Nephron progenitor cell (in vitro differentiated cells): ENCODE results near the gene MAST4.

Experiments
- DNase-seq: peaks from one replicate; pipeline ENCODE4 v3.0.0; 2021
- H3K27ac Mint-ChIP-seq: 2 replicates; pipeline ENCODE4 v1.8.0; 2021; ENCODE audit warnings: mild to moderate bottlenecking, moderate library complexity, mixed read lengths
- H3K27me3 Mint-ChIP-seq: 2 replicates; pipeline ENCODE4 v1.8.0; 2021; ENCODE audit warnings: mild to moderate bottlenecking, low read depth, mixed read lengths; ENCODE audit not compliant: poor library complexity
- H3K36me3 Mint-ChIP-seq: 2 replicates; pipeline ENCODE4 v1.8.0; 2021; ENCODE audit warnings: low read depth, mixed read lengths
- H3K4me1 Mint-ChIP-seq: 2 replicates; pipeline ENCODE4 v1.8.0; 2021; ENCODE audit warnings: mixed read lengths
- H3K4me3 Mint-ChIP-seq: 2 replicates; pipeline ENCODE4 v1.8.0; 2021; ENCODE audit warnings: mild to moderate bottlenecking, moderate library complexity, mixed read lengths
- H3K9me3 Mint-ChIP-seq: 2 replicates; pipeline ENCODE4 v1.8.0; 2021; ENCODE audit warnings: mild to moderate bottlenecking, moderate library complexity, mixed read lengths
- CTCF ChIP-seq: fragments of 200-600 bp; sonication (generic); IDR thresholded peaks from 2 replicates; pipeline ENCODE4 v1.5.0; 2021; ENCODE audit warnings: antibody characterized with exemption

MAST4 gene

GRCh38 chr5:67182301-67182790, 586.2 kb downstream of the MAST4 start:
- Mint-ChIP-seq H3K4me1 (peaks cover 65% of the 10 kb centered on the region), H3K9me3 (peaks cover 16% of the 10 kb centered on the region), H3K36me3 (peaks cover 8% of the 10 kb centered on the region), H3K4me3 (peak overlapping the region; percentile 14), H3K27me3 (no peaks in the 10 kb centered on the region), H3K27ac (peak overlapping the region; percentile 98)
- DNase-seq = peak; percentile 57
- TF ChIP-seq CTCF = no peak

GRCh38 chr5:67183859-67184258, 587.7 kb downstream of the MAST4 start:
- H3K27ac Mint-ChIP-seq = no peak overlapping the region
- no peak for TF ChIP-seq CTCF
- DNase-seq = no peak
- H3K4me1 Mint-ChIP-seq = peaks cover 59% of the 10 kb centered on the region
- H3K27me3 Mint-ChIP-seq = no peaks in the 10 kb centered on the region
- H3K9me3 Mint-ChIP-seq = peaks cover 5% of the 10 kb centered on the region
- H3K36me3 Mint-ChIP-seq = no peaks in the 10 kb centered on the region
- no peak overlapping the region for H3K4me3 Mint-ChIP-seq

GRCh38 chr5:67187006-67187715, 591.0 kb downstream of the MAST4 start:
- peaks cover 14% of the 10 kb centered on the region for H3K9me3 Mint-ChIP-seq

GRCh38 chr5:67188274-67189078, 592.3 kb downstream of the MAST4 start:
- no peak for TF ChIP-seq CTCF
- H3K9me3 Mint-ChIP-seq = peaks cover 23% of the 10 kb centered on the region
- H3K27ac Mint-ChIP-seq = no peak overlapping the region
- peaks cover 17% of the 10 kb centered on the region for H3K36me3 Mint-ChIP-seq
- DNase-seq = no peak
- H3K4me1 Mint-ChIP-seq = peaks cover 43% of the 10 kb centered on the region
- no peak overlapping the region for H3K4me3 Mint-ChIP-seq
- no peaks in the 10 kb centered on the region for H3K27me3 Mint-ChIP-seq

More at GRCh38 chr5:67187006-67187715, 591.0 kb downstream of the MAST4 start:
- H3K27ac Mint-ChIP-seq = no peak overlapping the region
- H3K36me3 Mint-ChIP-seq = peaks cover 9% of the 10 kb centered on the region
- no peak overlapping the region for H3K4me3 Mint-ChIP-seq
- no peaks in the 10 kb centered on the region for H3K27me3 Mint-ChIP-seq
- peaks cover 53% of the 10 kb centered on the region for H3K4me1 Mint-ChIP-seq
- no peak for TF ChIP-seq CTCF
- DNase-seq = no peak

- Mint-ChIP-seq H3K9me3 (peaks cover 23% of the 10 kb centered on the region), H3K27me3 (no peaks in the 10 kb centered on the region), H3K4me1 (peaks cover 41% of the 10 kb centered on the region), H3K27ac (no peak overlapping the region), H3K36me3 (peaks cover 17% of the 10 kb centered on the region), H3K4me3 (no peak overlapping the region)
- no peak for TF ChIP-seq CTCF
- DNase-seq = no peak
These were observed 592.8 kb downstream of the MAST4 start for GRCh38 chr5:67189079-67189354.
